Cerebellar cortex (tissue), 1 donor: ENCODE data around the gene XRCC5.
"Not testable (repeated sequence)": the region's sequence is repeated elsewhere in the genome, so short reads cannot be mapped to it uniquely, and the experiment has no call there.

Experiments
- DNase-seq: peaks from one replicate; pipeline ENCODE4 v3.0.0-alpha.2; 2015; ENCODE audit warnings: low spot score

XRCC5 gene

GRCh38 chr2:216108967-216109921, at the start of gene XRCC5:
TSS of gene XRCC5 (plus strand) at chr2:216109348. CDS start at chr2:216109437, 89 bp downstream.
- peak; percentile 93 for DNase-seq

GRCh38 chr2:216064014-216064630, 45.0 kb upstream of the XRCC5 start:
- DNase-seq = peak; percentile 23

GRCh38 chr2:216064665-216065064, 44.5 kb upstream of the XRCC5 start:
- DNase-seq = no peak

GRCh38 chr2:216066230-216066629, 42.9 kb upstream of the XRCC5 start:
- no peak for DNase-seq

DNA sequence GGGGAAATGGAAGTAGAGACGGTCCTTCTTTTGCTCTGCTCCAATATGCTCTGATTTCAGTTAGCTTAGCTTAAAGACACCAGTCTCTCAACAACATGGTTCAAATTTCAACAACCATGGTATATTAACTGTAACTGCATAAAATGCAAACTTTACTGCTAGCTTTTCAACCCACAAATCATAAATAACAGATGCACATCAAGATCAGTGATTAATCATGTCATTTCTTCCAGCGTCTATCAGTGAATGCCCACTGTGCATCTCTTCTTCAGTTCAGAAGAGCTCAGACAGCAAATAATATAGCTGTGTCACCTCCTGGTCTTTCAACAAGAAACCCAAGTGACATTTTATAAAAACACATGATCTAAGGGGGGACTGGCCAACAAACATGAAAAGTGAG, 40.1 kb upstream of the XRCC5 start:
- DNase-seq = no peak

- no peak for DNase-seq
Observed at GRCh38 chr2:216070195-216070594, 39.0 kb upstream of the XRCC5 start.

- DNase-seq = no peak
Observed at GRCh38 chr2:216071111-216071851, 37.9 kb upstream of the XRCC5 start.

DNA sequence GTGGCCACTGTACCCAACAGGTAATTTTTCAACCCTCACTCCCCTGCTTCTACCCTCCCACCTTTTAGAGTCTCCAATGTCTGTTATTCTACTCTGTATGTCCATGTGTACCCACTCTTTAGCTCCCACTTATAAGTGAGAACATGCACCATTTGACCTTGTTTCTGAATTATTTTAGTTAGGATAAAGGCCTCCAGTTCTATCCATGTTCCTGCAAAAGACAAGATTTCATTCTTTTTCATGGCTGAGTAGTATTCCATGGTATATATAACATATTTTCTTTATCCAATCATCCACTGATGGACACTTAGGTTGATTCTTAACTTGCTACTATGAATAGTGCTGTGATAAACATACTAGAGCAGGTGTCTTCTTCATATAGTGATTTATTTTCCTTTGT, 36.7 kb upstream of the XRCC5 start:
- DNase-seq = no peak

- DNase-seq = no peak
Observed at GRCh38 chr2:216073773-216074172, 35.4 kb upstream of the XRCC5 start.

GRCh38 chr2:216074380-216074779, 34.8 kb upstream of the XRCC5 start:
- no peak for DNase-seq

GRCh38 chr2:216074794-216075193, 34.4 kb upstream of the XRCC5 start:
- no peak for DNase-seq

GRCh38 chr2:216075510-216076485, 33.4 kb upstream of the XRCC5 start:
- DNase-seq = no peak

- no peak for DNase-seq
Observed at GRCh38 chr2:216078776-216079175, 30.4 kb upstream of the XRCC5 start.

- not testable (repeated sequence) for DNase-seq
Observed at GRCh38 chr2:216080048-216080447, 29.1 kb upstream of the XRCC5 start.

- DNase-seq = no peak
Observed at GRCh38 chr2:216081012-216081411, 28.1 kb upstream of the XRCC5 start.

- peak; percentile 86 for DNase-seq
Observed at GRCh38 chr2:216081487-216082116, 27.5 kb upstream of the XRCC5 start, which contains the start of the genes PECR and TMEM169. TSS of gene PECR (minus strand) at chr2:216081809. CDS start at chr2:216081741, 68 bp downstream. TSS of gene TMEM169 (plus strand) at chr2:216081919. CDS start at chr2:216095964, 14,045 bp downstream.

- peak; percentile 54 for DNase-seq
Observed at GRCh38 chr2:216082117-216082711, 26.9 kb upstream of the XRCC5 start.

DNA sequence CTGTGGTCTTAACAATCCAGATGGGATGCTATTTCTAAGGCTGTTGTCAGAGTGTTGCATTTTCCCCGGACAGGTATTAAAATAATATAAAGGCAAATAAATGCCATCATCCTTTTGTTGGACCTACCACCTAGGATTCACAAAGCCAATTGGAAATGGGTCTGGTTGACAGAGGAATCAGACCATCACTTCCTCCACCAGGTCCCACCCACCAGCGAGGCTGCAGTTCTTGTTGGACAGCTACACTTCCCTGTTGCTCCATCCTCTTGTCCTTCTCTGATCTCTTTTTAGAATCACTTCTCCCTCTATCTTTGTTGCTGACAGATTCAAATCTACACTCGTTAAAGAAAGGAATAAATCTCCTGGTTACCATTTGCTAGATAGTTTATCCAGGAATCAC, 26.3 kb upstream of the XRCC5 start:
- DNase-seq = peak; percentile 68

GRCh38 chr2:216083464-216084281, 25.5 kb upstream of the XRCC5 start:
- peak; percentile 28 for DNase-seq
